AG09319 (cell line): ENCODE results near the gene MARCHF3.
"Not testable (repeated sequence)": the region's sequence is repeated elsewhere in the genome, so short reads cannot be mapped to it uniquely, and the experiment has no call there.

ENCODE experiments used
- DNase-seq: peaks from one replicate; pipeline ENCODE4 v3.0.0-alpha.2; 2010; ENCODE audit warnings: low read depth; ENCODE audit errors: extremely low read depth
- CTCF ChIP-seq: IDR thresholded peaks from 2 replicates; pipeline ENCODE4 v1.5.1; 2011; ENCODE audit warnings: low read depth, mild to moderate bottlenecking, inconsistent platforms, low read length, moderate library complexity

MARCHF3 gene

GRCh38 chr5:127029581-127030258, 638 bp downstream of the MARCHF3 start:
- TF ChIP-seq CTCF, result peak; percentile 46
- DNase-seq, result no peak

- DNase-seq, result no peak
- TF ChIP-seq CTCF, result no peak
Observed at GRCh38 chr5:127028822-127029457, 1.4 kb downstream of the MARCHF3 start.

- DNase-seq, result no peak
- TF ChIP-seq CTCF, result no peak
Observed at GRCh38 chr5:127027539-127027938, 2.8 kb downstream of the MARCHF3 start.

- no peak for TF ChIP-seq CTCF
- DNase-seq, result no peak
Observed at GRCh38 chr5:127026166-127026565, 4.2 kb downstream of the MARCHF3 start.

- DNase-seq, result no peak
- TF ChIP-seq CTCF, result no peak
Observed at GRCh38 chr5:127025467-127025866, 4.9 kb downstream of the MARCHF3 start.

GRCh38 chr5:127024821-127025220, 5.5 kb downstream of the MARCHF3 start:
- TF ChIP-seq CTCF, result no peak
- no peak for DNase-seq

- DNase-seq, result not testable (repeated sequence)
Observed at GRCh38 chr5:127023552-127024191, 6.7 kb downstream of the MARCHF3 start.
